Measurements from ENCODE around the gene COX5A.

- TF ChIP-seq CTCF (IDR thresholded peaks at IDR 0.05) = no peak
- no peak for TF ChIP-seq POLR2A (IDR thresholded peaks at IDR 0.05)
Observed at GRCh38 chr15:74958908-74959585, 21.2 kb upstream of the COX5A start.
